ENCODE measurements around the gene WDR11.
"Not testable (repeated sequence)": the region's sequence is repeated elsewhere in the genome, so short reads cannot be mapped to it uniquely, and the experiment has no call there.

The WDR11 gene

DNA sequence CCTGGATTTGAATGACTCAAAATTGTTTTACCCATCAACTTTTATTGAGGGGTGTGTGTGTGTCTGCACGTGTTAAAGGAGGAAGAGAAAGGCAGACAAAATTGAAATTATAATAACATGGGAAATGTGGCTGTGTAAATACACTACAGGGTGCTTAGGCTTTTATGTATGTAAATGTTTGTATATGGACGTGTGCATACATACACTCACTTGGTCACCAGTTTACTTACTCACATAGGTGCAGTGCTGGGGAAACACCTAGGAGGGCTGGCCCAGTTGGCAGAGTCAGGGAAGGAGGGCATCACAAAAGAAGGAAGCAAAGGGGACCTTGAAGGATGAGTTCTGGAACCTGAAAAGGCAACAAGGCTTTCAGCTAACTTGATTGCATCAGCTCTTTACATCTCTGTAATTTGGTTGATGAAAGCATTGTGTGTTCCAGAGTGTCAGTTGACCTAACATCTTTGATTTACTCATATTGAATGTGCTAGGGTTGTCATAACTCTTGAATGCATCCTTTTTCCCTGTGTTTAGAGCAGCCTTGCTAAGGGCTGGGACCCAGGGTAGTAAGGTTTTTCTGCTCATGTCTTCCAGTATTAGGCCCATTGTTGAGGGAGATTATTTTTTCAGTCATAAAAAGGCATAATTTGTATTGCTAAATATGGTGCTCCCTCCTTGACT is 10.2 kb downstream of the WDR11 start:
- no peak for DNase-seq

DNA sequence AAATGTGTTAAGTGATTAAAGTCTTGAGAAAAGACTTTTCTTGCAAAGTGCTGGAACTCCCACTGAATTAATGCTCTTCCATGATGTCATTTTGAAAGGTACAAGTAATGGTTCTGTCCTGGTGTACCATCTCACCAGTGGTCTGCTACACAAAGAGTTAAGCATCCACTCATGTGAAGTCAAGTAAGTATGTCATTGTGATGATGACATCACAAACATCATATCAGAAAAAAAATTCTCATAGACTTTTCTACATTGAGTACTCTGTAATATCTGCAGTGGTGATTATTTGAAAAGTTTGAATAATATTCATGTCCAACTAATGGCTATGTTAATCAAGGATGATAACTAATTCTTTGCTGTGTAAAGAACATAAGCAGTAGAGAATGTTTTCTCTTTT is 22.6 kb downstream of the WDR11 start:
- DNase-seq = no peak

DNA sequence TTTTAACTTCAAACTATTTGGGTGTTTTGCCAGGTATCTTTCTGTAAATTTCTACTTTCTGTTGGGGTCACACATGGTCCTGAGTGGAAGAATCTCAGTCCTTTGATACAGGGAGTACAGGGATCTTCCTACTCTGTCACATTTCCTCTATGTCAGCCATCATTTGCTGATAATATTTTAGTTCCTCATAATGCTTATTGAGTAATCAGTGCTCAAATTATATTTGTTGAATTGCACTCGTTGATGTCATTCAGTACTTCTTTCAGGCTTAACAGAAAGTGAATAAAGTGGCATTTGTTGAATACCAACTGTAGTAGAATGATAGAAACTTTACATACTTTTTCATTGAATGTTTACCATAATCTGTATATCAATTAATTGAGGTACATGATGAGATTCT is 31.9 kb downstream of the WDR11 start:
- no peak for DNase-seq

GRCh38 chr10:120887482-120887881 is 36.3 kb downstream of the WDR11 start:
- DNase-seq = no peak

- no peak for DNase-seq
Measured at GRCh38 chr10:120891365-120891764, 40.2 kb downstream of the WDR11 start.

GRCh38 chr10:120894556-120894955 is 43.4 kb downstream of the WDR11 start:
- DNase-seq = no peak

DNA sequence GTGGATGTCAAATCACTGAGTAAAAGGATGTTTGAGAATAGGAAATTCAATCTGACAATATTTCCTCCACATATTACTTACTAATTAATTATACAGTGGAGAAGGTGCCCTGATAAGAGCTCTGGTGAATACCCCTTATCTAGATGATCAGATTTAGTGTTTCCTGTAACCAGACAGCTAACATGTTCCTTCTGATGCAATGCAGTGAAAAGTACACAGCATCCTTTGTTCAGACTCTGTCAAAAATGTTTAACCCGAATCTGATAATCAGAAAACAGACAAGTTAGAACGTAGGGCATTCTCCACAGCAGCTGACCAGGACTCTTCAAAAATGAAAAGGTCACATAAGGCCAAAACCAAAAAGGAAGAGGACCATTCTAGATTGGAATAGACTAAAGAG is 46.2 kb downstream of the WDR11 start:
- DNase-seq = no peak

DNA sequence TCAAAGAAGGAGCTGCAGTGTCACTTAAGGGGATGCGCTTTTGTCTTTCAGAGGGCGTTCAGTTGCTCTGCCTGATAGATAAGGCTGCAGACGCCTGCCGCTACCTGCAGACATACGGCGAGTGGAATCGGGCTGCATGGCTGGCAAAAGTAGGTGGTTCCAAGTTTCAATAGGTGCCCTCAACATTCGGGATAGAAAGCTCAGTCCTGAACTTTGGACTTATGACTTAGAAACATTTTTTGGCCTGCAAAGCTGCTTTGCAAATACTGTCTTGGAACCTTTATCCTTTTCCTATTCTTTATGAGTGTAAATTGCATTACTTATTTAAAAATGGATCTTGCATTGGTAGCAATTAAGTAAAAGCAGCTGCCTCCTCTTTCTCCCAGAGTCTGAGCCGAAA is 54.1 kb downstream of the WDR11 start:
- no peak for DNase-seq

GRCh38 chr10:120917521-120918250 is 66.5 kb downstream of the WDR11 start:
- no peak for DNase-seq

DNA sequence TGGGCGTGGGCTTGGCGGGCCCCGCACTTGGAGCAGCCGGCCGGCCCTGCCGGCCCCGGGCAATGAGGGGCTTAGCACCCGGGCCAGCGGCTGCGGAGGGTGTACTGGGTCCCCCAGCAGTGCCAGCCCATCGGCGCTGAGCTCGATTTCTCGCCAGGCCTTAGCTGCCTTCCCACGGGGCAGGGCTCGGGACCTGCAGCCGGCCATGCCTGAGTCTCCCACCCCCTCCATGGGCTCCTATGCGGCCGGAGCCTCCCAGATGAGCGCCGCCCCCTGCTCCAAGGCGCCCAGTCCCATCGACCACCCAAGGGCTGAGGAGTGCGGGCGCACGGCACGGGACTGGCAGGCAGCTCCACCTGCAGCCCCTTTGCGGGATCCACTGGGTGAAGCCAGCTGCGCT is 72.7 kb downstream of the WDR11 start:
- DNase-seq = not testable (repeated sequence)

- no peak for DNase-seq
Measured at GRCh38 chr10:120926611-120927010, 75.4 kb downstream of the WDR11 start.

DNA sequence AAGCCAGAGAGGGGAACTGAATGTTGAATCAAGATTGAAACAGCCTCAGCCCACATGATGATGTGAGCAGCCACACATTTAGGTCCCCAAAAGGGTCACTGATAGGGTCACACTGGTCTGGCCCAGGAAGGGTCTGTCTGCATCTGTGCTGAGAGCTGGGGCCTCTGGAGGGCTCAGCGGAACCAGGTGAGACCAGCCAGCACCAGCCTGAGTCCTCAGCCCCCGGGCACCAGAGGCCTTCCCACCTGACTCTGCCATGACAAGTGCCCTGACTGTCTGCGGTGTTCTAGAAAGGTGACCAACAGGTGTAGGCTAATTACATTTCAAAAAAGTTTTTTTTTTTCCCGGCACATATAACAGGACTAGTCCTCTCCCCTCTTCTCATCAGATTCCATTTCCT is 76.2 kb downstream of the WDR11 start:
- DNase-seq = no peak

DNA sequence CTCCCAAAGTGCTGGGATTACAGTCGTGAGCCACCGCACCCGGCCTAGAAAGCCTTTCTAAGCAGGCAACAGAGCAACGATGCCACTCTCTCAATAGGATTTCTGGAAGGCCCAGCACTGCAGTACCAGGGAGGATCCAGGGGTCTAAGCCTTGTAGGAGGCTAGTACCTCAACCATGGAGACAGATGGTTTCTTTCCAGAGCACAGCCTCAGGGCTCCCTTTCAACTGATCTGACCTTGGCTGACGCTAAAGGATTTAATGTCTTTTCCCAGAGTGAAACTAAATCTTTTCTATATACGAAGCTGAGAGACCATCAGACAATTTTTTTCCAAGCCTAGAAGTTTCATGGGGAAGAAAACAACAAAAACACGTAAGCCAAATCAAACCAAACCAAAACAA is 78.0 kb downstream of the WDR11 start:
- DNase-seq = no peak

DNA sequence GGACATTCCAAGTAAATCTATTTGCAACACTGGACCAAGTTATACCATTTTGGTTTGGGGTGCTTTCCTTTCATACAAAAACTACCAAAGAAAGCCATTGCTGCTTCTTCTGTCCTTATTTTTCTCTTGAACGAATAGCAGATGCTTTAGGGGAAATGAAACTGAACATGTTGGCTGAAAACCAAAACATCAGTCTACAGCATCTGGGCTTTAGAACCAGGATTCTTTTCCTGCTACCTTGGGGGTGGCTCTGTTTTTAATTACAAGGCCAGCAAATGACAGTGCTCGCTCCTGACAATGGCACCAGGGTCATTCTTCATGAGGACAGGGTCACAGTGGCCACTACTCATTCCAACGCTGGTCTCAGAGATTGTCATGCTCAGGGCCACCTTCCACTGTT is 80.3 kb downstream of the WDR11 start:
- no peak for DNase-seq

DNA sequence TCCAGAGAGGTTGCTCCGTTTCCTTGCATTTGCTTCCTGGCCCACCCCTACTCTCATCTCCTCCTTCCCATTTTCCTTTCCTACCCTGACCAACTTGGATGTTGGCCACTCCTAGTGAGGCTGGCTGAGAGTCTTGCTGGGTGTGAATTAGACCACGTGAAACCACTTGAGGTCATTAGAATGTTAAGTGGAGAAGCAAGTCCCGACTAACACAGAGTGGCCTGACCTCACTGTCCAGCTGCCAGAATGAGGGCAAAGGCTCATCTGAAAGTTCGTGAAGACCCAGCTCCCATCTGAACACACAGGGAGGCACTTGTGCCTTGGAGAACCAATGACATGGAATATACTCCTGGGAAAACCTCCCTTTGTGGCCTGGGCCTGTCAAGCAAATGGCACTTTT is 80.8 kb downstream of the WDR11 start:
- DNase-seq = no peak

DNA sequence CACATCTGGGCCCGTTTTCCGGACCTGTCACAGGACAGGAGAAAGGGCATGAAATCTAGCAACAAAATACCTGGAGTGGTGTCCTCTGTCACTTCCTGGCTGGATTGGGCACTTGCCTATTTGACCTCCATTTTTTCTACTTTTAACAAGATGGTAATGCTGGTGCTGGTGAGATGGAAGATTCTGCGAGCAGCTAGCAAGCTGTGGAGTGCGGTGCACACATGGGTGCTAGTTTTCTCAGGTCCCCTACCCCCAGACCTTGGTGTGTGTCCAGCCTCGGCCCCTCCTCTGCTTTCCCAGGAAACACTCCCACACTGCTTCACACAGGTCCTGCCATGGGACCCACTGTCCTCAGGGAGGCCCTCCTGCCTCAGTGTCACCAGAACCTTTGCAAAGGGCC is 87.7 kb downstream of the WDR11 start:
- DNase-seq = no peak

GRCh38 chr10:120940299-120940900 is 89.2 kb downstream of the WDR11 start:
- no peak for DNase-seq

DNA sequence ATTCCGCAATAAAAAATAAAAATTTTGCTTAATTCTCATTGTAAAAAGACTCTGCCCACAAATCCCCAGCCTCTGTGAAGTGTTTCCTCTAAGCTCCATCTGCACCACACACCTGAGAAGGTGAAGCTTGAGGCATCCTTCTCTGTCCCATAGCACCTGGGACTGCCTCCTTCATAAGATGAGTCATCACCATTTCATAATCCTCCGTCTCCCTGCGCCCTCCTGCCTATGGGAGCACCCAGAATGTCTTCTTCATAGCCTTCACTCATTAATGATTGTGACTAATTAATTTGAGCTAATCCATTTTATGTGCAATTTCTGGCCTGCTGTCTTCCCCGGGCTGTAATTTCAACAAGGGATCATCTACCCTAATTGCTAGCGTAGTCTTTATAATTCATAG is 90.3 kb downstream of the WDR11 start:
- no peak for DNase-seq

DNA sequence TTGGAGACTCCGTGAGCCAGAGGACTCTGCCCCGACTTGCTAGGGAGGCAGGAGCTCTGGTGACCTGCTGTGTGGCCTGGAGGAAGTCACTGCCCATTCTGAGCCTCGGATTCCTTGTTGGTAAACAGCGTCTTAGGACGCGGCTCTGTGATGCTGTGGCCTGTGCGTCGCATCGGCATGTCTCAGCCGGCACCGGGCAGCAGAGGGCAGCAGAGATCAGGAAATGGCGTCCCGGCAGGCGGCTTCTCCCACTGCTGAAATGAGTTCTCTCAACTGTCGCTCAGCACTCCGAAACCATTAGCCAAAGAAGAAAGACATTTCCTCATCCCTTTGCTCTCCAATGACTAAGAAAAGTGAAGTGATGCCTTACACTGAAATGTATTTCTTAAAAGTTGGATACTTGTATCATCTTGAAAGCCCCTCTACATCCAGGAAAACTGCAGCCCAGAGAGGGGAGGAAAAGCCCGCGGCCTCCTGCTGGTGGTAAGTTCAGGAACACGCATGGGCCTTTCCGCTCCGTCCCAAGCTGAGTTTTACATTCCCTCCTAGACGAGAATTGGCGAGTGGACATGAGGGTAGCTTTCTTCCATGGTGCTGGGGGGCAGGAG is 91.7 kb downstream of the WDR11 start:
- peak; percentile 64 for DNase-seq

- no peak for DNase-seq
Measured at GRCh38 chr10:120943542-120943941, 92.4 kb downstream of the WDR11 start.

GRCh38 chr10:120944586-120945125 is 93.5 kb downstream of the WDR11 start:
- DNase-seq = no peak

DNA sequence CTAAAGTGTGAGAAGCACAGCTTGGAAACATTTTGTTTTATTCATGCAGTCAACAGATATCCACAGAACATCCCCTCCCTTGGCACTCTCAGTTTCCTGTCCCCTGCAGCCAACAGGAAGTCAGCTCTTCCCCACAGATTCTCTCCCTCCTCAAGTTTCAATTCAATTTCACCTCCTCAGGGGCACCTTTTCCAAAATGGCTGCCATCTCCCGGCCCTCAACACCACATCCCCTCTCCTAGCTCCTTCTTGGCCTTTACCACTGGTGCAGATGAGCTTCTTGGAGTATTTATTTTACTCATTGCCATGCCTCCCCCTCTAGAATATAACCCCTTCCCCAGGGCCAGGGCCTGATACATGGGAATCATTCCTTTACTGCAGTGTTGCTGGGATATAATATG is 94.0 kb downstream of the WDR11 start:
- DNase-seq = no peak

DNA sequence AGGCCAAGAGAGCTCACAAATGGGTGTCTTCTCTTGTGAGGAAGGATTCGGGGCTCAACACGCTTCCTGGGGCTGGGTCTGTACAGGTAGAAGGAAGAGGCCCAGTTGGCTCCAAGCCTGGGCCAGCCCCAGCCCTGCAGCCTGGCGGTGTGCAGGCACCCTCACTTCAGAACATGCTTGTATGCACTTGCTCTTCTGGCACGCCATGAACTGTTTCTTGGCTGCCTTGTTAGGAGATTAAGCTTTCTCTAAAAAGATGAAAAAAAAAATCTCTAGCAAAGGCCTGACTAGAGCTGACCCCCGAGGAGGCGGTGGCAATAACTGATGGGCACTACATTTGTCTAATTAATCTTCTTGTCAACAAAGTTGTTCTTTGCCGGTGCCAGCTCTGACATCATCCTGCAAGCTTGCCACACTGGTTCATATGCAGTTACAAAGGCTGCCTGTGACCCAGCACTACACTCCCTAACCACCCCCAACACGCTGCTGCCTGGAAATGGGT is 94.7 kb downstream of the WDR11 start:
- DNase-seq = no peak

GRCh38 chr10:120946497-120946896 is 95.3 kb downstream of the WDR11 start:
- DNase-seq = no peak
